Measurements from ENCODE around the gene ELMO3.

The ELMO3 gene

DNA sequence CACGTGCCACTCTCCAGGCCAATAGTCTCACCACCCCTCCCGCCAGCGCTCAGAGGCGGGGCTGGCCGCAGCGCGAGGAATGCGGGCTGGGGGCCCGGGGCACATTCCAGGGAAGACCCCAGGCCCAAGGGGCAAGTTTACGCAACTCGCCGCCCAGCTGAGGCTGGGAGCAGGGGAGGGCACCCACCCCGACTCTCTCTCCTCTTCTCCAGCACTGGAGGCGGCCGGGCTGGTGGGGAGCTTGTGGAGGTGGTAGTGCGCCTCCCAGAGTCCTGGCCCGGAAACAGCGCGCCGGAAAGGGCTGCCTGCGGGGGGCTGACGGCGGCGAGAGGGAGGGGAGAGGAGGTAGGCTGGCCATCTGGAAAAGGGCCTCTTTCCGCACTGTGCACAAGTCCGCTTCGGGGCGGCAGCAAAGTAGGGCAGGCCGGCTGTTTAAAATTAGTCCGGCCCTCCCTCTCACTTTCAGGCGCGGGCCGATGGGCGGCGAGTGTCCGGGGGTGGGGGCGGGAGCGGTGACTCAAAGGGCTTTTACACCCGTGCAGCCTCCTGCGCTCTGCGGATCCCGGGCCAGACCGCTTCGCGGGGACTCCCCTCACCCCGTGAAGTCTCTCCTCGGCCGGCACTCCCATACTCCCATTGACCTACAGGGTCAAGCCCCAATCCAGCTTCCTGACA lies 47.3 kb downstream of the ELMO3 start:
- TF ChIP-seq, protein P1, sequence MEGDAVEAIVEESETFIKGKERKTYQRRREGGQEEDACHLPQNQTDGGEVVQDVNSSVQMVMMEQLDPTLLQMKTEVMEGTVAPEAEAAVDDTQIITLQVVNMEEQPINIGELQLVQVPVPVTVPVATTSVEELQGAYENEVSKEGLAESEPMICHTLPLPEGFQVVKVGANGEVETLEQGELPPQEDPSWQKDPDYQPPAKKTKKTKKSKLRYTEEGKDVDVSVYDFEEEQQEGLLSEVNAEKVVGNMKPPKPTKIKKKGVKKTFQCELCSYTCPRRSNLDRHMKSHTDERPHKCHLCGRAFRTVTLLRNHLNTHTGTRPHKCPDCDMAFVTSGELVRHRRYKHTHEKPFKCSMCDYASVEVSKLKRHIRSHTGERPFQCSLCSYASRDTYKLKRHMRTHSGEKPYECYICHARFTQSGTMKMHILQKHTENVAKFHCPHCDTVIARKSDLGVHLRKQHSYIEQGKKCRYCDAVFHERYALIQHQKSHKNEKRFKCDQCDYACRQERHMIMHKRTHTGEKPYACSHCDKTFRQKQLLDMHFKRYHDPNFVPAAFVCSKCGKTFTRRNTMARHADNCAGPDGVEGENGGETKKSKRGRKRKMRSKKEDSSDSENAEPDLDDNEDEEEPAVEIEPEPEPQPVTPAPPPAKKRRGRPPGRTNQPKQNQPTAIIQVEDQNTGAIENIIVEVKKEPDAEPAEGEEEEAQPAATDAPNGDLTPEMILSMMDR (IDR thresholded peaks at IDR 0.05; ENCODE audit: low read depth, low read length): peak; percentile 36
- peak overlapping the region; percentile 72 for H3K4me3 ChIP-seq (ENCODE audit: low read depth, low read length)

DNA sequence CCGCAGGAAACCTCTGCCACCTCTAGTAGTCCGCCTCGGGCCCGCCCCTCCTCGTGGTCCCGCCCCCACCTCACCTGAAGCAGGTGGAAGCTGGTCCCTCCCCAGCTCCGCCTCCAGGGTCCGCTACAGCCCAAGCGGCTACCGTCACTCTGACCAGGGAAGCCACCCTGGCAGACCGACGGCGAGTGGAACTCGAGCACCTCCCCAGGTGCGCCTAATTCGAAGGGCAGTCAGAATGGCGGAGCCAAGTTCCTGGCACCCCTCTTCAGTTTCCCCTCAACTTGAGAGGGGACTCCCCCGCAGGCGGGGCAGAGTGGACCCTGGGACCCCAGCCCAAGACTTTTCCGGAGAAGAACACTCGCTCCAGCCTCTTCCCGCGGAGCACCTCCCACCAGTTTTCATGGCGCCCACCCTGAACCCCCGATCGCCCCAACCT lies 47.8 kb downstream of the ELMO3 start:
- TF ChIP-seq, protein P1 (IDR thresholded peaks at IDR 0.05; ENCODE audit: low read depth, low read length): no peak
- H3K4me3 ChIP-seq (ENCODE audit: low read depth, low read length): peak overlapping the region; percentile 72

DNA sequence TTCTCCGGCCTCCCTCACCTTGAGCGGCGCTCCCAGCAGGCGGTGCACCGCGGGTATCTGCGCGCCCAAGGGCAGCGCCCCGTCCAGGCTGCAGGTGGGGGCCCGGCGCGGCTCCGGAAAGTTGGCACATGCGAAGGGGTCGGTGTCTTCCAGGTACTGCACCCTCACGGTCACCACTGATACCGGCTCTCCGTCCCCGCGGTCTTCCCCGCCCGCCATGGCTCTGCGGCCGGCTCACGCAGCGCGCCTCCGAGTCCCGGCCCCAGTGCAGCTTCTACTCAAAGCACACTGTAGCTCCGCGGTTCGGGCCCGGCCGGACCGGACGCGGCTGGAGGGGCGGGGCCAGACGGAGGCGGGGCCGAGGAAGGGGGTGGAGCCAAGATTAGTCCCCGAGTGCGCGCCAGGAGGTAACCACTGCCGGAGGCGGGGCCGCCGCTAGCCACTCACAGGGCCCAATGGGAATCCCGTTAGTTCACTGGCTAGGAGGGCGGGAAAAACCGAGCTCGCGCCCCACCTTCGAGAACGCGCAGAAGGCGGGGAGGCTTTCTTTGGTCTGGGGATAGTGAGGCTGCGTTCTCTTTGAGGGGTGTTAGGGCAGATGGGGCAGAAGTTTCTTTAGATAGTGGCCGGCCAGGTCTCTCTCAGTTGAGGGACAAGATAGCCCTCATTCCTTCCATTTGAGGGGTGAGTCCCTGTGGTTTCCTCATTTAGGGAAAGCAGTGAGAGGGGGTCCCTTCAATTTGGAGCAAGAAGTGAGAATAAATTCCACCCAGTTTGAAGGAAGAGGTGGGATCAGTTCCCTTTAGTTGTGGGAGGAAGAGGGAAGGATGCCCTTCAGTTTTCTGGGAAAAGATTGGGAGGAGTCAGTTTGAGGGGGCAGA lies 48.5 kb downstream of the ELMO3 start, which contains the start of gene FHOD1:
Gene FHOD1 (minus strand): TSS at position 290 of the 881 bp plus-strand sequence. CDS start 71 bp downstream, at position 219.
- TF ChIP-seq, protein P1 (IDR thresholded peaks at IDR 0.05; ENCODE audit: low read depth, low read length): no peak

DNA sequence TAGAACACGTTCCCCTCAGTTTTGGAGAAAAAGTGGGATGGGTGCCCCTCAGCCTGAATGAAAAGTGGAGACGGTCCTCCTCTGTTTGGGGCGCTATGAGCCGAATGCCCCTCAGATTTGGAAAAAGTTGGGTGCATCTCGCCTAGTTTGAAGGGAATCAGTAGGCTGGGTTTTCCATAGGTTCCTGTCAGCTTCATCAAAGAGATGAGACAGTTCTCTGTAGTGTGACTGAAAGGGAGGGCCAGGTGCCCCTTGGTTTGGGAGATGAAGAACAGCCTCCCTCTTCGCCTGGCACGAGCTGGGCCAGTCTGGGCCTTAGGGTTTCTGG lies 49.1 kb downstream of the ELMO3 start:
- H3K4me3 ChIP-seq (ENCODE audit: low read depth, low read length): peak overlapping the region; percentile 72

More for the DNA sequence above, 48.5 kb downstream of the ELMO3 start, which contains the start of gene FHOD1:
- peak within 1 kb of the TSS; percentile 72 for H3K4me3 ChIP-seq (ENCODE audit: low read depth, low read length)

DNA sequence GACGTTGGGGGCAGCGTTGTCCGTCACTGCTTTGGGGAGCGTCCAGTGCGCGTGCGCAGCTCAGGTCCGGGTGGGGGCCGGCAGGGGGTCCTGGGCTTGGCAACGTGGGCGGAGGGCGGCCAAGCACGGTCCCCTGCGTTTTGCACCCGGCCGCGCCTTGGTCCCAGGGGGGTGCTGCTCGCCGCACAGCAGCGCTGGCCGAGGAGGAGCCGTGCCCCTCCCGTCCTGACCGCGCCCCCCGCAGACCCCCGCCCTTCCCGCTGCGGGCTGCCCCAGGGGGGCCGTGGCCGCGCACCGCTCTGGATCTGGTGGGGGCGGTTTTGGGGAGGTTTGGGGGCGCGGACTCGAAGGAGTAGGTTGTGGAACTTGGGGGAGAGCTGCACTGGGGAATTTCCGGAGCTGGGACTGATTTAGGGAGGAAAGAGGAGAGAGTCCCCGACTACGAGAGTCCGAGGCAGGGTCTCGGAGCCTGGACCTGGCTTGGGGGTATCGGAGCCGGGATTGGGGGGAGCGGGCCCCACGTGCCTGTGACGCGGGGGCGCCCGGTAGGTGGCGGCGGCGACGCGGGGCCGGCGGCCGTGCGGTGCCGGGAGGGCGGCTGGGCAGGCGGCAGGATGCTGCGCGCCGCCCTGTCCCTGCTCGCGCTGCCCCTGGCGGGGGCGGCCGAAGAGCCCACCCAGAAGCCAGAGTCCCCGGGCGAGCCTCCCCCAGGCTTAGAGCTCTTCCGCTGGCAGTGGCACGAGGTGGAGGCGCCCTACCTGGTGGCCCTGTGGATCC lies 49.7 kb downstream of the ELMO3 start, which contains the start of gene SLC9A5:
Gene SLC9A5 (plus strand): TSS at position 579 of the 777 bp plus-strand sequence. CDS start 36 bp downstream, at position 615.
- TF ChIP-seq, protein P1 (IDR thresholded peaks at IDR 0.05; ENCODE audit: low read depth, low read length): no peak
- H3K4me3 ChIP-seq (ENCODE audit: low read depth, low read length): peak within 1 kb of the TSS; percentile 72

More for the DNA sequence above, 49.1 kb downstream of the ELMO3 start:
- TF ChIP-seq, protein P1 (IDR thresholded peaks at IDR 0.05; ENCODE audit: low read depth, low read length): no peak

DNA sequence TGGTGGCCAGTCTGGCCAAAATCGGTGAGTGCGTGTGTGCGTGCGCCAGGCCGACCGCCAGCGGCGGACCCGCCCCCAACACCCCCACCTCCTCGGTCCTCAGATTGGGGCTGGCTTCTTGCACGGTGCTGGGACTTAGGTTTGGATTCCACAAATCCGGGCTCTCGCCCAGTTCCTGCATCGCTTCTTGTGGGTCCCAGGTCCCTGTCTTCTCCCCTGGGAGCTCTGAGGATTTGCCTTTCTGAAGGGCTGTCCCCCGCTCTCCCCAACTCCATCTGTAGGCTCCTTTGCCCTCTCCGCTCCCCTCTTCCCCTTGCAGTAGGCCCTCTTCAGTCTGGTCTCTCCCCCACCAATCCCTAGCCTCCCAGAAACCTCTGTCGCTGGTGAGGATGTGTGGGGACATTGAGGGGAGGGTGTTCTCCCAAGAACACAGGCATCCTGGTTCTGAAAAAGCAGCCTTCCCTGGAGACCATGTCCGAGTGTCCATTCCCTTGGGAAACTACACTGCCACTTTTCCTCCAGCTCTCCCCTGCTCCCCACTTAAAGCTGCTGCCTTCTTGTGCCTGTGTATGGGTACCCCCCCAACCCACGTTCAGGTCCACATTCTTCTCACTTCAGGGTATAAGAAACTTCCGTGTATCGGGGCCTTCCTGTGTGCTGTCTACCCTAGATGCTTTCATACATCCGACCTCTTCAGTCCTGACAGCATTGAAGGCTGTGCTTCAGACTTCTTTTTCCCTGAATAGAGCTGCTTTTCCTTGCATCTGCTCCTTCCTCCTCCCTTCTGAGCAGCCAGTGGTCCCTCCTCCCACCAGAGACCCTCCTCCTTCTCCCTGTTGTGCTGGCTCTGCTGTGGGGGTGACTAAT lies 50.5 kb downstream of the ELMO3 start:
- H3K4me3 ChIP-seq (ENCODE audit: low read depth, low read length): peak overlapping the region; percentile 72
- TF ChIP-seq, protein P1 (IDR thresholded peaks at IDR 0.05; ENCODE audit: low read depth, low read length): no peak

Measured in WI38 (cell line).